GM19238 (cell line): ENCODE measurements around the gene RAB3GAP1.

Experiments
- DNase-seq: peaks from one replicate; pipeline ENCODE4 v3.0.0; 2011; ENCODE audit warnings: low spot score; ENCODE audit not compliant: insufficient read length

Gene RAB3GAP1

DNA sequence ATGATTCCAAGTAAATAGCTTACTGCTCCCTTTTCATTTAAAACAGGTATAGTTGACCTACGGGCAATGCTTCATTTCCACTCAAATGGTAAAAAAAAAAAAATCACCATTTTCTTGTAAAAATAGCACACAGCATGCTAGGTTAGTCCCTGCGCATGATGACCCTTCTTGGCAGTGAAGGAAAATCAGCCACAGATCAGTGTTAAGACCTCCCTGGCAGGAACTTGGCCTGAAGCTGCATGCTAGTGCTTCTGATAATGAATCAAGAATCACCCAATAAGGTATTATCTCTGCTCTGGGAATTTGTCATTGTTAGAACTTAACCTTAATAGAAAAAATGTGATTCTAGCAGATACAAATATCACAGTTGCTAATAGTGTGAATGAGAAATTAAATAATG, 166.3 kb downstream of the RAB3GAP1 start:
- no peak for DNase-seq

DNA sequence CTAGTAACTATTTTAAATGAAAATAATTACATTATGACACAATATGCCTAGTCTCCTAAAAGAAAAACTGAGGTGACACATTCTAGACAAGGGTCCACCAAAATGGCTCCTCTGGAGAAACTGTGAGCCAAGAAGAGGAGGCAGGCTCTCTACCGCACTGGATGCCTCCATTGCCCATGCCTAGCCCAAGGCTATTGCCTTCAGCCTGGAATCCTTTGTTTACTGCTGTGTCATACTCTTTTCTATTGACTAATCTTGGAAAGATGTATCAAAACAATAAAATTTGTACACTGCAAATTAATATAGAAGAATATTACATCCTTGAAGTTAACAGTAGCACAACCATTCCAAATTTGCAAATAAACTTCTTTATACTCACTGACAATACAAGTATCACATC, 167.1 kb downstream of the RAB3GAP1 start:
- DNase-seq = no peak
